ACC112 (cell line): ENCODE data around the gene C1QTNF5.

Experiments used
- H2AFZ ChIP-seq: fragments of 200-600 bp; sonication (generic); one replicate; pipeline ENCODE4 v1.6.0; 2017; ENCODE audit warnings: antibody characterized with exemption, low read length; ENCODE audit not compliant: unreplicated experiment
- H3K27ac ChIP-seq: fragments of 200-600 bp; sonication (generic); 2 replicates; pipeline ENCODE4 v1.5.1; 2014; ENCODE audit warnings: low read depth, mild to moderate bottlenecking, antibody characterized with exemption, low read length, moderate library complexity
- H3K27me3 ChIP-seq: fragments of 200-600 bp; sonication (generic); 2 replicates; pipeline ENCODE4 v1.6.1; 2014; ENCODE audit warnings: mild to moderate bottlenecking, antibody characterized with exemption, low read length, moderate library complexity, mixed read lengths; ENCODE audit not compliant: insufficient read depth
- H3K36me3 ChIP-seq: fragments of 200-600 bp; sonication (generic); 2 replicates; pipeline ENCODE4 v1.6.1; 2016; ENCODE audit warnings: mild to moderate bottlenecking, antibody characterized with exemption, low read length, moderate library complexity, mixed read lengths; ENCODE audit not compliant: insufficient read depth
- H3K4me1 ChIP-seq: fragments of 200-600 bp; sonication (generic); one replicate; pipeline ENCODE4 v1.6.1; 2016; ENCODE audit warnings: low read length, mixed read lengths; ENCODE audit not compliant: insufficient read depth, unreplicated experiment, control insufficient read depth
- H3K4me3 ChIP-seq: fragments of 200-600 bp; sonication (generic); 2 replicates; pipeline ENCODE4 v1.5.1; 2014; ENCODE audit warnings: mild to moderate bottlenecking, low read depth, low read length
- H3K79me2 ChIP-seq: fragments of 200-600 bp; sonication (generic); one replicate; pipeline ENCODE4 v1.6.0; 2016; ENCODE audit warnings: low read length; ENCODE audit not compliant: control insufficient read depth, unreplicated experiment, insufficient read depth

The C1QTNF5 gene

DNA sequence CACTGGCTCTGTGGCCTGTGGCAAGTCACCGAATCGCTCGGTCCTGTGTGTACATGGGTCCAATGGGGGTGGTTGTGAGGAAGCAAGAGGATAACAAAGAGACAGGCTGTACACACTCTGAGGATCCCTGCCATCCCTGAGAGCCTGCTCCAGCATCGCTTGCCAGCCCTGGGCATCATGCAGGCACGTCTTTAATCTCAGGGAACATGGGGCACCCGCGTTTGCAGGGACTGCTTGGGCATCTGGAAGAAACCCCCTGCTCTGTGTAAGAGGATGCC lies 1.3 kb upstream of the C1QTNF5 start:
- Histone ChIP-seq H2AFZ (no peak overlapping the region), H3K79me2 (no peaks in the 10 kb centered on the region), H3K27me3 (peaks cover 21% of the 10 kb centered on the region), H3K4me3 (no peak overlapping the region), H3K4me1 (peaks cover 22% of the 10 kb centered on the region), H3K27ac (no peak overlapping the region), H3K36me3 (no peaks in the 10 kb centered on the region)

DNA sequence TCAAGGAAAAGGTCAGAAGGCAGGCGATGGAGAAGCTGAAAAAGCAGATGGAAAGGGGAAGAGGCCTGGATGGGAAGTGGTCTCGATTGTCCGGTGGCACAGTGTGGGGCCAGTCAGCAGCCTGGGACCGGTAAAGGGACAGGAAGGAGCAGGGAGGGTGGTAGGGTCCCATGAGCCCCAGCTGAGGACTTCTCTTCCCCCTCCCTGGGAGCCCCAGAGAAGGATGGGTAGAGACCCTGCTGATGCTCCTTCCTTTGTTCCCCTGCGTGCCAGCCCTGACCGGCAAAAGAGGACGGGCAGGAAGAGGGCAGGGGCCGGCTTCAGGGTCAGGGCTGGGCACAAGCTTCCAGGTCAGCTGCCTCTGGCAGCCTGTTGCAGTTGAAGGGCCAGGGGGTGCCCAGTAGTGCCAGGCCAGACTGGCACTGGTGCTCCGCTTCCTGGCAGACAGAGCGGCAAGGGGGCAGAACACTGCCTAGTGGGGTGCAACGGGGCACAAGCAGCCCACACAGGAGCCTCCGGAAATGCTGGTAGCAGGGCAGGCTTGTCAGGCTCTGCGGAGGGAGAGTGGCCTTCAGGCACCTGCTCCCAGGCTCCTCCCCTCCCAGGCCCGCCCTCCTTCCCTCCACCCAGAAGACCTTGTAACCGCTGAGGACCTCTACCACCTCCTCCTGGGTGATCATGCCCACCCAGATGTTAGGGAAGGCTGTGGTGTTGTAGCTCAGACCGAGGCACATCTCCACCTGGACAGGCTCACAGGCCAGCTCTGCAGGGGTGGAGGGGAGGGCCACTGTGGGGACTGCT lies 739 bp upstream of the C1QTNF5 start:
- no peak overlapping the region for H2AFZ ChIP-seq
- H3K36me3 ChIP-seq: no peaks in the 10 kb centered on the region
- H3K4me3 ChIP-seq: no peak overlapping the region
- peaks cover 24% of the 10 kb centered on the region for H3K4me1 ChIP-seq
- H3K79me2 ChIP-seq: no peaks in the 10 kb centered on the region
- no peak overlapping the region for H3K27ac ChIP-seq
- peaks cover 21% of the 10 kb centered on the region for H3K27me3 ChIP-seq

DNA sequence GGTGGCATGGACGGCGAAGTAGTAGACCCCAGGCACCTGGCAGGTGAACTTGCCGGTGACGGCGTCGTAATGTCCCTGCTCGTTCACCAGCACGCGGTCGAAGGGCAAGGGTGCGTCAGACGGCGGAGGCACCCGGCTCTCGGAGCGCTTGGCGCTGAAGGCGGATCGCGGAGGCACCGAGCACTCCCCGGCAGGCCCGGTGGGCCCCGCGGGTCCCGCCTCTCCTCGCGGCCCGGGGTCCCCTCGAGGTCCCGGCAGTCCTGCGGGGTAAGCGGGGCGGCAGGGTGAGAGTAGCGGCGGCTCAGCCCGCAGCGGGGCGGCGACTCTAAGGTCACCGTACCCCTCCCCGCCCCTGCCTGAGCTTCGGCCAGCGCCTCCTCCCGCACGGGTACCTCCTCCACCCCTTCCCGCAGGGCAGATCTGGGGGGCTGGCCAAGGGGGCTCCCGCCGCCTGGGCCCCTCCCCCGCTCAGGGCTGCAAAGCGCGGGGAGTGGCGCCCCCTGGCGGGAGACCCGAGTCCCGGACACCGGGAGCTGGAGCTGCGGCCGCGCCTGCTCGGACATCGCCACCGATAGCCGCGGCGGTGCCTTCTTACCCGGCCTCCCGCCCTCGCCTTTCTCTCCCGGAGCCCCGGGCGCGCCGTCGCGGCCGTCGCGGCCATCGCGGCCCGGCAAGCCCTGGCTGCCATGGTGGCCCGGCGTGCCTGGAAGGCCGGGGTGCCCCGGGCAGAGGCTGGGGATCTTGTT lies 921 bp downstream of the C1QTNF5 start:
- H3K4me3 ChIP-seq: peak overlapping the region; percentile 74
- peaks cover 15% of the 10 kb centered on the region for H3K79me2 ChIP-seq
- H3K27me3 ChIP-seq: peaks cover 16% of the 10 kb centered on the region
- H2AFZ ChIP-seq: peak overlapping the region; percentile 56
- H3K27ac ChIP-seq: no peak overlapping the region
- no peaks in the 10 kb centered on the region for H3K36me3 ChIP-seq
- H3K4me1 ChIP-seq: peaks cover 33% of the 10 kb centered on the region

DNA sequence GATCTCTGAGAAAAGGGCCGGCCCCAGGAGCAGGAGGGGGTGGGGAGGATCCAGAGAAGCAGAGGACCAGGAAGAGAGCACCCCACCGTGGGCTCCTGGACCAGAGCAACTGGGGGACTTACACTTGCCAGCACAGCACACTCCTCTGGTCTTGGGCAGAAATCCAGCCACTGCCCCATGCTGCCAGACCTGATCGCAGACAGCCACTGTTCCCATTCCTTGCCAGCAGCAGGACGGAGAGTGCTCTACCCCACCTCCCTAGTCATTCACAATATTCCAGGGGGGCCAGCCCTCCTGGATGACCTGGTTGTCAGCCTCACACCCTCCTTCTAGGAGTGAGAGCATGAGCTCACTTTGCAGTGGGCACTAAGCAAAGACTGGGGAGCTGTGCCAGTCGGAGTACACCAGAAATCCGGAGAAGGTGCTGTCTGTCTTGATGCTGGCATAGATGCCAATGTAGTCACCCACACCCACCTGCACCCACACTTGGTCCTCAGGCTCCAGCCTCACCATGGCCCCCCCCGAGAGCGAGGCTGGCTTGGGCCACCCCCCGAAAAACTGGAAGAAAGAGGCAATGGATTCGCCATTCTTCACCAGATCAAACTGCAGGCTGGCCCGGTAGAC lies 1.6 kb downstream of the C1QTNF5 start:
- Histone ChIP-seq H3K79me2 (peaks cover 18% of the 10 kb centered on the region), H2AFZ (no peak overlapping the region), H3K4me1 (peaks cover 33% of the 10 kb centered on the region), H3K4me3 (peak overlapping the region; percentile 74), H3K36me3 (no peaks in the 10 kb centered on the region), H3K27ac (no peak overlapping the region), H3K27me3 (peaks cover 16% of the 10 kb centered on the region)

DNA sequence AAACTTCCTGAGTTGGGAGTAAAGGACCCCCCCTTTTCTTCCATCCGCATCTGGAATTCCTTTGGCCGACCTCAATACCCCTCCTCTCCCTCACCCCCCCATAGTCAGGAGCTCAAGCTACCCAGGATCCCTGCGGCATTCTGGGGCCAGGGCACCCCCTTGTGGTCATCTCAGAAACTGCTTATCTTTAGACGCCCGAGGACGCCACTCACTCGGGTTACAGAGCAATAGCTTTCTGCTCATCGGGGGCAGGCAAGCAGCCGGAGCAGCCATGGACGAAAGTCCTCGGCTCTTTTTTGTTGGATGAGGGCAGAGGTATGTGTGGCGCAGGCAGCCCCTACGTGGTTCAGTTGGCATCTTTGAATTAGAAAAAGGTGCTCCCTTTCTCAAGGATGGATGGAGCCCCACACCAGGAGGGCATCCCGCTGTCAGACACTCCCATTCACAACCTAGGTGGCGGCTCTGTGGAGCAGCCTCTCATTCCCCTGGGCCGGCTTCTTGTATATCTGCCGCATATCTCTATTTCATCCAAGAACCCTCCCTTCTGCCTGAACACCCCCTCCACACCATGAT lies 2.3 kb downstream of the C1QTNF5 start:
- Histone ChIP-seq H3K4me3 (peak overlapping the region; percentile 53), H3K4me1 (peaks cover 33% of the 10 kb centered on the region), H3K27me3 (peaks cover 16% of the 10 kb centered on the region), H3K79me2 (peaks cover 18% of the 10 kb centered on the region), H3K36me3 (no peaks in the 10 kb centered on the region), H2AFZ (no peak overlapping the region), H3K27ac (no peak overlapping the region; the same call in 1 of the 2 replicates)

DNA sequence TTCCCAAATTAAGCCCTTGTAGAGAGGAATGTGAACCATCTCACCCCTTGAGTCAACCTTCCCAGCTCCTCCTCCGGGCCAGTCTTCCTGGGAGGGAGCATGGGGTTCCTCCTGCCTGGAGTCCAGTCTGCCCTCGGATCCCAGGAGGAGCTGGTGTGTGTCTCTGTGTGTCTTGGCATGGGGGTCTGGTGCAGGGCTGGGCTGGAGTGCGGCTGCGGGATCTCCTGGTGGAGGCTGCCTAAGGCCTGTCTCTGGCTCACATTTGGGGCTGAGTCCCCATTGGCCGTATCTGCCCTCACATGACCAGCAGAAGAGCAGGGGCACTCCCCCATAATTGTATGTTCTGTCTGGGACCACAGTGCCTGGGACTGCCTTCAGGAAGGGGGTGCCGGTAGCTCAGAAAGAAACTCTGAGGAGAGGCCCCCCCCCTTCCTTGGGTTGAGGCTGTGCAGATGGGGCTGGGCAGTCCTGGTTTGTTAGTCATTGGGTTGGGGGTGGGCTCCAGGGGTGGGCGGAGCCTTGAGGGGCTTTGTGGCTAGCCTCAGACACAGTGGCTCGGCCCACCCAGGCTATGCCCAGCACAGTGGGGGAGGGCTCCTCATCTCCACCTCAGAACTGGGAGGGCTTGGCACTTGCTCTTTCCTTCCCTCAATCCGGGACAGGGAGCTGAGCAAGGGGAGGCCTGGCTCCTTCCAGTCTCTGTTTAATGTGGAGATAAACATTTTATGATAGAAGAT lies 2.9 kb downstream of the C1QTNF5 start:
- no peak overlapping the region for H2AFZ ChIP-seq
- no peaks in the 10 kb centered on the region for H3K36me3 ChIP-seq
- peak overlapping the region; percentile 43 for H3K27ac ChIP-seq
- H3K4me1 ChIP-seq: peaks cover 33% of the 10 kb centered on the region
- H3K4me3 ChIP-seq: peak overlapping the region; percentile 53
- H3K27me3 ChIP-seq: peaks cover 16% of the 10 kb centered on the region
- peaks cover 18% of the 10 kb centered on the region for H3K79me2 ChIP-seq

DNA sequence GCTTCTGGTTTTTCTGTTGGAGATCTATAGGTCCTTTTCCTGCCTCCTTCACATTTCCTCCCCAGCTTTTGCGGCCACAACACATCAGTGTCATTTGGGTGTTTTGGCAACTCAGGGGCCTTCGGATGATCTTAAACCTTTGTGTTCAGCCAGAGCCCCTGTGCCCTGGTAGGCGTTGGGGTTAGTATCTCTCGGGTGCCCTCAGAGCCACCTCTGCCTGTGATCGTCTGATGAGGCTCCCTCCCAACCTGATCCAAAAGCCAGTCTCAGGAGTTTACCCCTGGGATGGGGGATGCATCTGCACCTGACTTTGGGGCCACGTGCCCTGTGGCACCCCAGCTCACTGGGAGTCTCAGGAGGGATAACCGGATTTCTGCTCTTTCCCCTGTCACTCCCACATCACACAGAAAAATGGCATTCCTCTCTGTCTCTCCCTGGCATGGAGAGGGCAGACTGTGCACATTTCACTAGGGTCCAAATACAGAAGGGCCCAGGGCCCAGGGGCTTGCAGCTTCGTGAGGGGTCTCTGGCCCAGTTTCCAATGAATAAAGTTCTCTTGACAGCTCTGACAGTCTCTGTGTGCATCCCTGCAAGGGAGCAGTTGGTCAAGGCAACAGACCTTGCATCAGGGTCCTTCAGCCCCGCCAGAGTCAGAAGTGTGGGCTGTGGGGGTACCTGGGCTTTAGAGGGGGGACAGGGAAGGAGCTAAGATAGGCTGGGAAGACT lies 3.8 kb downstream of the C1QTNF5 start:
- H2AFZ ChIP-seq: no peak overlapping the region
- H3K4me1 ChIP-seq: peaks cover 33% of the 10 kb centered on the region
- H3K27me3 ChIP-seq: peaks cover 13% of the 10 kb centered on the region
- H3K79me2 ChIP-seq: peaks cover 18% of the 10 kb centered on the region
- no peak overlapping the region for H3K27ac ChIP-seq
- no peaks in the 10 kb centered on the region for H3K36me3 ChIP-seq
- H3K4me3 ChIP-seq: no peak overlapping the region; the same call in 1 of the 2 replicates

DNA sequence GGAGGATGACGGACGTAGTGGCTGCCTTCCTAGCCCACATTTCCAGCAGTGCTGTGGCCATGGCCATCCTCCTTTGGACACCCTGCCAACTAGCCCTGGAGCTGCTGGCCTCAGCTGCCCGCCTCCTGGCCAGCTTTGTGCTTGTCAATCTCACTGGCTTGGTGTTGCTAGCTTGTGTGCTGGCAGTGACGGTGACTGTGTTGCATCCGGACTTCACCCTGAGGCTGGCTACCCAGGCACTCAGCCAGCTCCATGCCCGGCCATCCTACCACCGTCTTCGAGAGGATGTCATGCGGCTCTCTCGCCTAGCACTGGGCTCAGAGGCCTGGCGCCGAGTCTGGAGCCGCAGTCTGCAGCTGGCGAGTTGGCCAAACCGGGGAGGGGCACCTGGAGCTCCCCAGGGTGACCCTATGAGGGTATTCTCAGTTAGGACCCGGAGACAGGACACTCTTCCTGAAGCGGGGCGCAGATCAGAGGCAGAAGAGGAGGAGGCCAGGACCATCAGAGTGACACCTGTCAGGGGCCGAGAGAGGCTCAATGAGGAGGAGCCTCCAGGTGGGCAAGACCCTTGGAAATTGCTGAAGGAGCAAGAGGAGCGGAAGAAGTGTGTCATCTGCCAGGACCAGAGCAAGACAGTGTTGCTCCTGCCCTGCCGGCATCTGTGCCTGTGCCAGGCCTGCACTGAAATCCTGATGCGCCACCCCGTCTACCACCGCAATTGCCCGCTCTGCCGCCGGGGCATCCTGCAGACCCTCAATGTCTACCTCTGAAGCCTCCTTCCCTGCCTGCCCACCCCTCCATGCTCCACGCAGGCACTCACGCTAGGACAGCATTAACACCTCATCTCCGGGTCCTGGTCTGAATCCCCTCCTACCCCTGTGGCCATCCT lies 4.8 kb downstream of the C1QTNF5 start:
- no peak overlapping the region for H3K27ac ChIP-seq
- peaks cover 4% of the 10 kb centered on the region for H3K27me3 ChIP-seq
- peaks cover 33% of the 10 kb centered on the region for H3K4me1 ChIP-seq
- H2AFZ ChIP-seq: no peak overlapping the region
- H3K36me3 ChIP-seq: no peaks in the 10 kb centered on the region
- H3K4me3 ChIP-seq: peak overlapping the region; percentile 90
- H3K79me2 ChIP-seq: peaks cover 18% of the 10 kb centered on the region

DNA sequence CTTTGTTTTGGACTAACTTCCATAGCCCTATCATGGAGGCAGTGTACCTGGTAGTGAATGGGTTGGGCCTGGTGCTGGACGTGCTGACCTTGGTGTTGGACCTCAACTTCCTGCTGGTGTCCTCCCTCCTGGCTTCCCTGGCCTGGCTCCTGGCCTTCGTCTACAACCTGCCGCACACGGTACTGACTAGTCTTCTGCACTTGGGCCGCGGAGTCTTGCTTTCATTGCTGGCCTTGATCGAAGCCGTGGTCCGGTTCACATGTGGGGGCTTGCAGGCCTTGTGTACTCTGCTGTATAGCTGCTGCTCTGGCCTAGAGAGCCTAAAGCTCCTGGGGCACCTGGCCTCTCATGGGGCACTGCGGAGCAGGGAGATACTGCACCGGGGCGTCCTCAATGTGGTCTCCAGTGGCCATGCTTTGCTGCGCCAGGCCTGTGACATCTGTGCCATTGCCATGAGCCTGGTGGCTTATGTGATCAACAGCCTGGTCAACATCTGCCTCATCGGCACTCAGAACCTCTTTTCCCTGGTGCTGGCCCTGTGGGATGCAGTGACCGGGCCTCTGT lies 5.5 kb downstream of the C1QTNF5 start:
- peak overlapping the region; percentile 90 for H3K4me3 ChIP-seq
- peaks cover 18% of the 10 kb centered on the region for H3K79me2 ChIP-seq
- no peaks in the 10 kb centered on the region; the same call in 1 of the 2 replicates for H3K27me3 ChIP-seq
- H3K27ac ChIP-seq: peak overlapping the region; percentile 46
- H3K4me1 ChIP-seq: peaks cover 33% of the 10 kb centered on the region
- no peaks in the 10 kb centered on the region for H3K36me3 ChIP-seq
- peak overlapping the region; percentile 66 for H2AFZ ChIP-seq
